GM23338 (cell line): Measurements from ENCODE around the gene KRT83. TPM values are rescaled to one million over a fixed set of nuclear protein-coding genes. Genes with fewer than 3 reads are reported as not detected.
A peak's percentile ranks its signal among the peaks of the same experiment; 100 is the strongest.

ENCODE experiments used
- ATAC-seq: fragments of 200-7000 bp; cut with Tn5 transposase; 3 replicates; pipeline ENCODE4 v1.9.1; 2020
- DNase-seq: peaks from one replicate; pipeline ENCODE4 v3.0.0-alpha.2; 2015; ENCODE audit warnings: low spot score
- H2AFZ ChIP-seq: fragments of 200-600 bp; sonication (generic); 2 replicates; pipeline ENCODE4 v1.8.0; 2016; ENCODE audit warnings: antibody characterized with exemption, mild to moderate bottlenecking, moderate library complexity
- H3F3A ChIP-seq: fragments of 200-600 bp; sonication (generic); replicated peaks from 2 replicates; pipeline ENCODE4 v1.8.0; 2017; ENCODE audit warnings: antibody characterized with exemption, mixed run types, low read depth
- H3K27ac ChIP-seq: fragments of 200-600 bp; sonication (generic); 2 replicates; pipeline ENCODE4 v1.6.1; 2016; ENCODE audit warnings: low read depth
- H3K27me3 ChIP-seq: fragments of 200-600 bp; sonication (generic); 2 replicates; pipeline ENCODE4 v1.8.0; 2016; ENCODE audit warnings: mild to moderate bottlenecking, mixed run types, moderate library complexity; ENCODE audit not compliant: insufficient read depth
- H3K36me3 ChIP-seq: fragments of 200-600 bp; sonication (generic); 2 replicates; pipeline ENCODE4 v1.8.0; 2016; ENCODE audit warnings: mild to moderate bottlenecking; ENCODE audit not compliant: insufficient read depth
- H3K4me1 ChIP-seq: fragments of 200-600 bp; sonication (generic); 2 replicates; pipeline ENCODE4 v1.8.0; 2016; ENCODE audit warnings: mild to moderate bottlenecking, moderate library complexity; ENCODE audit not compliant: insufficient read depth
- H3K4me2 ChIP-seq: fragments of 200-600 bp; sonication (generic); 2 replicates; pipeline ENCODE4 v1.7.1; 2017; ENCODE audit warnings: mixed run types
- H3K4me3 ChIP-seq: fragments of 200-600 bp; sonication (generic); 2 replicates; pipeline ENCODE4 v1.6.1; 2016; ENCODE audit warnings: mixed run types
- H3K79me2 ChIP-seq: fragments of 200-600 bp; sonication (generic); replicated peaks from 2 replicates; pipeline ENCODE4 v1.8.0; 2017; ENCODE audit warnings: mild to moderate bottlenecking; ENCODE audit not compliant: insufficient read depth
- H3K9me2 ChIP-seq: fragments of 200-600 bp; sonication (generic); 2 replicates; pipeline ENCODE4 v1.8.0; 2017; ENCODE audit not compliant: insufficient read depth
- H4K20me1 ChIP-seq: fragments of 200-600 bp; sonication (generic); replicated peaks from 2 replicates; pipeline ENCODE4 v1.8.0; 2017; ENCODE audit warnings: mild to moderate bottlenecking; ENCODE audit not compliant: insufficient read depth
- H3K27ac Mint-ChIP-seq: 2 replicates; pipeline ENCODE4 v1.8.0; 2020; ENCODE audit warnings: inconsistent platforms, mild to moderate bottlenecking, moderate library complexity, mixed read lengths
- H3K27me3 Mint-ChIP-seq: 3 replicates; pipeline ENCODE4 v1.8.0; 2022; ENCODE audit warnings: low read depth, mild to moderate bottlenecking, moderate library complexity, mixed read lengths, inconsistent platforms; ENCODE audit not compliant: insufficient read depth, poor library complexity
- H3K36me3 Mint-ChIP-seq: 3 replicates; pipeline ENCODE4 v1.8.0; 2021; ENCODE audit warnings: low read depth, mild to moderate bottlenecking, inconsistent platforms, moderate library complexity, mixed read lengths
- H3K4me1 Mint-ChIP-seq: 3 replicates; pipeline ENCODE4 v1.8.0; 2020; ENCODE audit warnings: mild to moderate bottlenecking, inconsistent platforms, mixed read lengths
- H3K4me3 Mint-ChIP-seq: 3 replicates; pipeline ENCODE4 v1.8.0; 2021; ENCODE audit warnings: moderate library complexity, mild to moderate bottlenecking, inconsistent platforms, mixed read lengths
- H3K9me3 Mint-ChIP-seq: 3 replicates; pipeline ENCODE4 v1.8.0; 2020; ENCODE audit warnings: moderate library complexity, mild to moderate bottlenecking, inconsistent platforms, mixed read lengths
- CREB1 ChIP-seq: fragments of 250-450 bp; sonication (Bioruptor Pico); IDR thresholded peaks from 2 replicates; pipeline ENCODE4 v1.5.0; 2020; ENCODE audit warnings: low read depth, mild to moderate bottlenecking, moderate library complexity
- EZH2phosphoT487 ChIP-seq: fragments of 200-600 bp; sonication (generic); IDR thresholded peaks from one replicate; pipeline ENCODE4 v1.8.1; 2018; ENCODE audit warnings: antibody characterized with exemption; ENCODE audit not compliant: unreplicated experiment
- ZNF462 ChIP-seq: fragments of 250-450 bp; sonication (Bioruptor Pico); IDR thresholded peaks from 2 replicates; pipeline ENCODE4 v1.5.0; 2020; ENCODE audit warnings: mild to moderate bottlenecking, moderate library complexity
- polyA plus RNA-seq: library from polyadenylated mRNA; unstranded; fragments of >200 nt; fragmentation: Nextera tagmentation; extraction: Ambion mirVana; gene quantifications from 2 replicates; pipeline ENCODE4 v1.2.1, GENCODE V29; 2016
- total RNA-seq: library from RNA; depleted of rRNA; stranded (reverse); fragments of >200 nt; shearing (Covaris generic); gene quantifications from 2 replicates; pipeline ENCODE4 v1.2.3, GENCODE V29; 2014
- TF ChIP-seq, protein P1 (sequence below), 2 experiments: fragments of 200-600 bp in 1 of 2; sonication (generic) in 1 of 2; conservative IDR thresholded peaks; 2 replicates each; pipeline versions ENCODE4 v1.5.1 to v1.6.1; 2016 to 2017; ENCODE audit warnings: antibody characterized with exemption in 2 of 2, low read depth in 2 of 2, mild to moderate bottlenecking in 2 of 2, moderate library complexity in 1 of 2

The KRT83 gene
- total and polyA plus RNA-seq, 2 experiments from 2014 or later, result not detected

DNA sequence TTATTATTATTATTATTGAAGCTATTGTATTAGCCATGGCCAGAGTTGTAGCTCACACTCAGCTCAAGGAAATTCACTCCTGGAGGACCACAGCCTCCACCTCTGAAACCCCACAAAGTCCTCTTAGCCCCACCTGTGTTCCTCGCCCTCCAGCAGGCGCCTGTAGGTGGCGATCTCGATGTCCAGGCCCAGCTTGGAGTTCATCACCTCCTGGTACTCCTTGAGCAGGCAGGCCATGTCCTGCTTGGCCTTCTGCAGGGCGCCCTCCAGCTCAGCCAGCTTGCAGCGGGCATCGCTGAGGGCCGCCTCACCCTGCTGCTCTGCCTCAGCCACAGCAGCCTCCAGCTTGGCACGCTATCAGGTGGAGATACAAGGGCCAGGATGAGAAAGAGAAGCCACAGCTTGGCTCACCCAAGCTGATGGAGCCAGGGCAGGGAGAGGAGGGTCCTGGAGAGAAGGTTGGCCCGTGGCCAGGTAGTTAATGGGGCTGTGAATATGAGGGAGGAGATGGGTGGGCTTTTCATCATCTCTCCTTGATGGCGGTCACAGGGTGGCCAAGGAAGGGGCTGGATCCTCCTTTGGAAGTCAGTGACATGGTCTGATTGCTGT is 41.0 kb upstream of the KRT83 start:
- H3K4me1 ChIP-seq, result no peaks in the 10 kb centered on the region
- no peaks in the 10 kb centered on the region for H3F3A ChIP-seq
- no peak overlapping the region for H3K27ac ChIP-seq
- no peaks in the 10 kb centered on the region for H4K20me1 ChIP-seq
- H3K36me3 ChIP-seq, result no peaks in the 10 kb centered on the region
- TF ChIP-seq ZNF462 (CRISPR knock-in tag) (peak; percentile 14; the same call in 1 of the 2 replicates), CREB1 (CRISPR knock-in tag) (no peak), EZH2phosphoT487 (no peak)
- TF ChIP-seq, protein P1, sequence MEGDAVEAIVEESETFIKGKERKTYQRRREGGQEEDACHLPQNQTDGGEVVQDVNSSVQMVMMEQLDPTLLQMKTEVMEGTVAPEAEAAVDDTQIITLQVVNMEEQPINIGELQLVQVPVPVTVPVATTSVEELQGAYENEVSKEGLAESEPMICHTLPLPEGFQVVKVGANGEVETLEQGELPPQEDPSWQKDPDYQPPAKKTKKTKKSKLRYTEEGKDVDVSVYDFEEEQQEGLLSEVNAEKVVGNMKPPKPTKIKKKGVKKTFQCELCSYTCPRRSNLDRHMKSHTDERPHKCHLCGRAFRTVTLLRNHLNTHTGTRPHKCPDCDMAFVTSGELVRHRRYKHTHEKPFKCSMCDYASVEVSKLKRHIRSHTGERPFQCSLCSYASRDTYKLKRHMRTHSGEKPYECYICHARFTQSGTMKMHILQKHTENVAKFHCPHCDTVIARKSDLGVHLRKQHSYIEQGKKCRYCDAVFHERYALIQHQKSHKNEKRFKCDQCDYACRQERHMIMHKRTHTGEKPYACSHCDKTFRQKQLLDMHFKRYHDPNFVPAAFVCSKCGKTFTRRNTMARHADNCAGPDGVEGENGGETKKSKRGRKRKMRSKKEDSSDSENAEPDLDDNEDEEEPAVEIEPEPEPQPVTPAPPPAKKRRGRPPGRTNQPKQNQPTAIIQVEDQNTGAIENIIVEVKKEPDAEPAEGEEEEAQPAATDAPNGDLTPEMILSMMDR (conservative IDR thresholded peaks at IDR 0.05; ENCODE audit: low read depth in 2 of 2), result peak; percentile 63 to 64
- DNase-seq (peak; percentile 34), ATAC-seq (peak; percentile 59)
- H3K9me2 ChIP-seq, result no peaks in the 10 kb centered on the region
- H3K79me2 ChIP-seq, result no peaks in the 10 kb centered on the region
- Mint-ChIP-seq H3K27me3 (peaks cover 2% of the 10 kb centered on the region), H3K4me3 (no peak overlapping the region), H3K36me3 (no peaks in the 10 kb centered on the region), H3K9me3 (no peaks in the 10 kb centered on the region), H3K4me1 (peaks cover 9% of the 10 kb centered on the region), H3K27ac (no peak overlapping the region)
- H3K27me3 ChIP-seq, result no peaks in the 10 kb centered on the region
- no peak overlapping the region for H3K4me2 ChIP-seq
- H3K4me3 ChIP-seq, result no peak overlapping the region
- no peak overlapping the region for H2AFZ ChIP-seq
